Stimulated activated CD4-positive, alpha-beta T cell treated with anti-CD3 and anti-CD28 coated beads, Interleukin-4, amount 100 ng/mL, for 24 hours (primary cell): ENCODE measurements around the gene CDK4.

Experiments
- DNase-seq: peaks from one replicate; pipeline ENCODE4 v3.0.0-alpha.2; 2020

The CDK4 gene

DNA sequence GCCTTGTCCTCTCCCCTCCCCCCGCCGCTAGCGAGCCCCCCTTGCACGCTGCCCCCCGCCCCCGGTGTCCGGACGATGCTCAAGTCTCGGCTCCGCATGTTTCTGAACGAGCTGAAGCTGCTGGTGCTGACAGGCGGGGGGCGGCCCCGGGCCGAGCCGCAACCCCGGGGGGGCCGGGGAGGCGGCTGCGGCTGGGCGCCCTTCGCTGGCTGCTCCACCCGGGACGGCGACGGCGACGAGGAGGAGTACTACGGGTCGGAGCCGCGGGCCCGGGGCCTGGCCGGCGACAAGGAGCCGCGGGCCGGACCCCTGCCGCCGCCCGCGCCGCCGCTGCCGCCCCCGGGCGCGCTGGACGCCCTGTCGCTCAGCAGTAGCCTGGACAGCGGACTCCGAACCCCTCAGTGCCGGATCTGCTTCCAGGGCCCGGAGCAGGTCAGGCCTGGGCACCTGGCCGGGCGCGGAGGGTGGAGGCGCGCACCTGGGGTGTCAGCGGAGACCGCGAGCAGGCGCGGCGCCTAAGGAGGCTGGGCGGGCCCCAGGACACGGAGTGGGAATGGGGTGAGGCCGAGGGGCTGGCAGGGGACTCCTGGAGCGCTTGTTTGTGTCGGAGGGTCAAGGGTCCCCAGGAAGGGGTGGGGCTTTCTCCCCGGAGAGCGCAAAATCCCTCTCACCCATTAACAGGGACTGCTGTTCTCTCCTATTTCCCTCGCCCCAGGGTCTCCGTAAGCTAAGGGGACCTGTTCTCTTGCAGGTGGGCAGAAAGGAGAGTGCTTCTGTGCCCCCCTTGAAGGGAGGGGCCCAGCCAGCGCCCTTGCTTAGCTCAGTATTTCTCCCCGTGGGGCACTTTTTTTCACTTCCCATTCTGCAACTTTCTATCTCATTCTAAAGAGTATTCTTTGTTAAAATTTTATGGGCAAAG, 3.6 kb upstream of the CDK4 start:
- DNase-seq: peak; percentile 21

- DNase-seq: no peak
Measured at GRCh38 chr12:57755194-57755453, 3.0 kb upstream of the CDK4 start.

DNA sequence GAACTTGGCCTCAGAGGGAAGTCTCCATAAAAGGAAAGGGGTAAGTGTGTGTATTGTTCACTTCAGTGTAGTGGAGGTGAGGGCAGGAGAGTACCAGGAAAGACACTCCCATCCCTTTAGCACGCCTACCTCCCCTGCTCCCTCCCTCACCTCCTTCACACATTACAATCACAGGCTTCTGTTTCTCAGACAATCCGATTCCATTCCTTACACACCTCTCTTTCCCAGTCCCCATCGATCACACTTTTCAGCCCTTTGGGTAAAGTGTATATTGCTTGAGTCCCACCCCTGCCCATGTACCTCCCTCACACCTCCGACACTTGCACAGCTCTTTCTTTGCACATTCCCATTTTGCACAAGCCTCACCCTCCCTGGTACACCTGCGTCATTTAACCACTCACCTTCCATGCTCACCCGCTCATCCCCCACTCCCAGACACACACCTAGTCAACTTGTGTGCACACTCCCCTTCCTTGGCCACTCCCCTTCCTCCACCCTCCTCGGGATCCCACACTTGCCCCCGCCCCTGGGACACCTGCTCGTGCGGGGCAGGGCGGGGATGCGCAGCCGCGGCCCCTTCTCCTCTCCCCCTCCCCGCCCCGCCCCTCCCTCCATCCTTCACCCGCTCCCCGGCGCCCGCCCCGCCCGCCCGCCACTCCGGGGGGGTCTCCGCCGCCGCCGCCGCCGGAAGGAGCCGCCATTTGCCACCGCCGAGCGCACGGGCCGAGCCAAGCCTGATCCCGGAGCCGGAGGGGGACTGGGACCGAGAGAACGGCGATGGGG, 2.5 kb upstream of the CDK4 start, which contains the start of gene MARCHF9:
Gene MARCHF9 (plus strand): TSS at position 693 of the 783 bp plus-strand sequence. CDS start 426 bp downstream, outside the sequence.
- peak; percentile 85 for DNase-seq

DNA sequence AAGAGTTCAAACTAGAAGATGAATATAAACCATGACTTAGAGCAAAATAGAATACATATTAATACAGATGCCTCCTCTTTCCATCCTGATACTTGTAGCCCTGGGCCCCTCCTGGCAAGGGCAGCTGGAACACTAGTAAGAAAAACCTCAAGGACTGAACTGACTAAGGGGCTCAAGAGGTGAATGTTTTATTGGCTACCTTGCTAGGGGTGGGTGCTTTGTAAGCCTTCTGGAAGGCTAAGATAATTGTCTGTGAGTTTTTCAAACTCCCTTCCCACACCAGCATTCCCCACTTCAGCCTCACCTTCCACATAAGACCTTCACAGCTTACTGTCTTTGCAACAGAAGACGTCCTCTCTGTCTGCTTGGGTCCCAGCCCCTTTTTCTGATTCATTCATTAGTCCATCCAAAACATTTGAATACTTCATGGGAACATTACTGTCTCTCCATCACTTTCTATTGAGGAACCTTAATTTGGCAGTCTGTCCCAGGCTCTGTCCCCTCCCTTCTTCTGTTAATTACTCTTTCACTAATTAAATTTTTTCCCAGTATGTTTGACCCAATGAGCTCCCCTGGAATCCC, 1.7 kb upstream of the CDK4 start:
- DNase-seq: no peak

DNA sequence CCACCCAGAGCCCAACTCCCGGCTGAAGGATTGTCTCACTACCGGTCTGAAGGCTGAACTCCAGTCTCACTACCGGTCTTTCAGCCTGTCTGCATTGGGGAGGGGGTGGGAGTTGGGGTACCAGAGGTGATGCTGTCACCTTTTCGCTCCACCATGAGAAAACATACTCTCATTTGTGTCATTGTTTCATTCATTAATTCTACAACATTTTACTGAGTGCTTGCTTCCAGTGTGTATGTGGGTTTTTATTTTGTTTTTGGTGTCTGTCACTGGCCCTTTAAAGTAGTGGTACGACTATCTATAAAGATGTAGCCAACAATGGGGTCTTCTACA, 524 bp upstream of the CDK4 start:
- no peak for DNase-seq

DNA sequence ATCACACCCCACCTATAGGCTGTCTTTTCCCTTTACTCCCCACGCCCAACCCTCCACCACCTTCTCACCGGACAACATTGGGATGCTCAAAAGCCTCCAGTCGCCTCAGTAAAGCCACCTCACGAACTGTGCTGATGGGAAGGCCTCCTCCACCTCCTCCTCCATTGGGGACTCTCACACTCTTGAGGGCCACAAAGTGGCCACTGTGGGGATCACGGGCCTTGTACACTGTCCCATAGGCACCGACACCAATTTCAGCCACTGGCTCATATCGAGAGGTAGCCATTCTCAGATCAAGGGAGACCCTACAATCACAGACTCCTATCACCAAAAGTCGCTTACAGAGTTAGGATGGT, 700 bp downstream of the CDK4 start:
- DNase-seq: no peak

DNA sequence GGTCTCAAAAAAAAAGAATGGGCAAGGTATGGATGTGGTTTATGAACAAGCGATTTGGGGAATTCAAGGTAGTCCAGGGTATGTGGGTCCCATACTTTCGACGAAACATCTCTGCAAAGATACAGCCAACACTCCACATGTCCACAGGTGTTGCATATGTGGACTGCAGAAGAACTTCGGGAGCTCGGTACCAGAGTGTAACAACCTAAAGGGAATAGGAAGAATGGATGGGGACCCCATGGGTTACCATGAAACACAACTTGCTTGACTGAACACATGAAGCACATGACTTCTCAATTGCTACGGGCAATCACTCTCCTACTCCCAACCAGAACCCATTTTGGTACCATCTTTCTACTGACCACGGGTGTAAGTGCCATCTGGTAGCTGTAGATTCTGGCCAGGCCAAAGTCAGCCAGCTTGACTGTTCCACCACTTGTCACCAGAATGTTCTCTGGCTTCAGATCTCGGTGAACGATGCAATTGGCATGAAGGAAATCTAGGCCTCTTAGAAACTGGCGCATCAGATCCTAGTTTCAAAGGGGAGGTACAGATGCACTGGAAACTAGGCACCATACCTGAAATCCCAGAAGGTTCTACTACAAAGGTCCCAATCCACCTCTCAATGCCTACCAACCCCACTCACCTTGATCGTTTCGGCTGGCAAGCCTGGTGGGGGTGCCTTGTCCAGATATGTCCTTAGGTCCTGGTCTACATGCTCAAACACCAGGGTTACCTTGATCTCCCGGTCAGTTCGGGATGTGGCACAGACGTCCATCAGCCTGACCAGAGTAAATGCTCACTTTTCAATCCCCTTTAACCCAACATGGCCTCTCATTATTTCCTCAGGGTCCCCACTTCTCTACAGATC, 1.3 kb downstream of the CDK4 start:
- no peak for DNase-seq

DNA sequence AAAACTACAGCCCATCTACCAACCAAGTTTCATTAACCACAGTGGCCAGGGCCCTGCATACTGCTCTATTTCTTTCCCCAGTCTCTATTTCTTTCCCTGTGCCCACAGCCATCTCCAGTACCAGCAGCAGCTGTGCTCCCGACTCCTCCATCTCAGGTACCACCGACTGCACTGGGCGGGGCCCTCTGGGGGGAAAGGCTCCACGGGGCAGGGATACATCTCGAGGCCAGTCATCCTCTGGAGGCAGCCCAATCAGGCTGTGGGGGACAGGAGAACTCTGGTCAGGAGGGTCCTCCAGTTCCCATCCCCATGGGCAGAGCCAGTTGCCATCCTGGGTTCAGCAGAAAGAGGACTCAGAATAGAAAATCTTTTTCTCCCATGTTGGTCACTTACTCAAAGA, 3.0 kb downstream of the CDK4 start:
- DNase-seq: no peak

DNA sequence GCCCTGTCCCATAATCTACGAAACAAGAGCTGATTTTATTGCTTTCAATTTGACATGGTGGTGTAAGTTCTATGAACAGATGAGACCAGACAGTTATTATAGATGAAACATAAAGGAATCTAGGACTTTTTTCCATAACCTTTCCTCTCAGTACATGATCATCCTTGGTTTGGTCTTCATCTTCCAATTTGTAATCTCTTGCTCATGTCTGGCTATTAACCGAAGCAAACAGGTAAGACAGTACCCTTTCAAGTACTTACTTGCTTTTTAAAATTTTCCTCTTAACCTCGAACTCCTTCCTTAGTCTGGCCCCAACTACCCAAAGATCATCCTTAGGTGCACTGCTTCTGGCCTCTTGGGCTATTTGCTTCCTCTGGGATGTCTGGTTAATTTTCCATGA, 6.1 kb downstream of the CDK4 start:
- DNase-seq: no peak

DNA sequence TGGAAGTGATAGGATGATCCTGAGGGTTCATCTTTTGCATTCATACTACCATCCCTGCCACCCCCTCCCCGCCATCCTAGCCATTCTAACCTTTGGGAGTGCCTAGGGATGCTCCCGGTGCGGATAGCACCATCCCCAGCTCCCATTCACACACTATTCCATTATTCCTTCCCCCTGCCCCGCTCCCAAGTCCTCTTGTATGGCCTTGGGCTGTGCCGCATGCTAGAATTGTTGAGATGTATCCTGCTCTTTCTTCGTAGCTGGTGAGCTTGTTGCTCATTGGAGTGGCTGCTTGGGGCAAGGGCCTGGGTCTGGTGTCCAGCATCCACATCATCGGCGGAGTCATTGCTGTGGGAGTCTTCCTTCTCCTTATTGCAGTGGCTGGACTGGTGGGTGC, 6.6 kb downstream of the CDK4 start:
- DNase-seq: peak; percentile 9

DNA sequence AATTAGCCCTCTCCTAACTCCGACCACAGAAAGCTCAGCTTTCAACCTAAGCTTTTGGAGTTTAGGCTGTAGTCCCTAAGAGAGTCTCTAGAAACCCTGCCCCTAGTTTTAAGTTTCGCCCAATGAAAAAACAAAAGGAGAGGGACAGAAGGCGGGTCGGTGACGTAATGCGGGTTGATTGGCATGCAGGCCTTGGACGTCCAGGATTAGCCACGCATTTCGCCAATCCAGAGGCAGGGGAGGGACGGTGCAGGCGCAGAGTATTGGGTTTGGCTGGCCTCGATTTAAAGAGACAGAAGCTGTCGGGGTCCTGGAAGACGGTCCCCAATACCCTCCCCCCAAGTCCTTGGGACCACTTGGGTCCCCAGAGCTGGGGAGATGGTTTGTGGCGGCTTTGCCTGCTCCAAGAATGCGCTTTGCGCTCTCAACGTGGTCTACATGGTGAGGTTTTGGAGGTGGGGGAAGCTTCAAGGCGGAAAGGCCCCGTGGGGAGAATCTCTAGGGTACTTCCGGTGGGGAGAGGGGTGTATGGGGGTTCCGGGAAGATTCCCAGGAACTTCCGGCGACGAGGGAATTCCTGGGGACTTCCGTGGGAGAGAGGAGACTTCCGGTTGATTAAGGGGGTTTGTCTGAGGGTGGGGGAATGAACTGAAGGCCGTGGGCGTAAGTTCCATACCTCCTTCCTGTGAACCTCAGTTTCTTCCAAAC, 7.2 kb downstream of the CDK4 start, which contains the start of gene TSPAN31:
Gene TSPAN31 (plus strand): TSS at position 263 of the 708 bp plus-strand sequence. CDS start 116 bp downstream, at position 379.
- peak; percentile 96 for DNase-seq

GRCh38 chr12:57744194-57744776, 7.8 kb downstream of the CDK4 start:
- peak; percentile 74 for DNase-seq

- DNase-seq: no peak
Measured at GRCh38 chr12:57743769-57744168, 8.3 kb downstream of the CDK4 start.

- DNase-seq: peak; percentile 80
Measured at GRCh38 chr12:57741844-57742738, 10.0 kb downstream of the CDK4 start.

- peak; percentile 11 for DNase-seq
Measured at GRCh38 chr12:57741413-57741789, 10.7 kb downstream of the CDK4 start.

DNA sequence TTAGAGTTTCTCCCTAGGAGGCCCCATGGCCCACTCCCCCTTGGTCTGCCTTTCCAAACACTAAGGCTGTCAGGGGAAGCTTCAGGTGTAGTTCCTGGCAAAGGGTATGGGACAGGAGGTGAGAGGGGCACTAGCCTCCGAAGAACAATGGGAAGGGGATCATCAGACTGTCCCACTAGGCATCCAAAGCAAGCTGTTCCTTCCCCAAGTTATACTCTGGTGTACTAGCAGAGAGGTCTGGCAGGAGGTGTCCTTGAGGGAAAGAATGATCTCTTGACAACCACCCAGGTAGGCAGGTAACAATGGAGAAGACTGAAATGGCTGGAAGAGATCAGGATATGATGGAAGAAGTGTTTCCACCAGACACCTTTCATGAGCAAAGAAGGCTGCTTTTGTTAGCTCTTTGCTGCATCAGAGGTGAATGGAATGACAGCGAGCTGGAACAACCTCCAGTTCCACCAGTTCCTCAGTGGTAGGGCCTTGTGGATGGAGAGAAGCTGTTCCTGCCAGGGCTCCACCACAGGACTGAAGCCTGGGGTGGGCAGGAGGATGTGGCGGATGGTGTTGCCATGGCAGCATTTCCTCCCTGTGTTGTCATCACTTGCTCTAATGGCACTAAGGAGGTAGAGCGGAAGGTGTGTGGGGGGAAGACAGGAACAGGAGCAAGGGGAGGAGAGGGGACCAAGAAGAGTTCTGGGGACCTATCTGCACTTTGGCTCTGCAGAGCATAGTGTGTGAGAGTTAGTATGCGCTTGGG, 11.3 kb downstream of the CDK4 start:
- DNase-seq: peak; percentile 74

DNA sequence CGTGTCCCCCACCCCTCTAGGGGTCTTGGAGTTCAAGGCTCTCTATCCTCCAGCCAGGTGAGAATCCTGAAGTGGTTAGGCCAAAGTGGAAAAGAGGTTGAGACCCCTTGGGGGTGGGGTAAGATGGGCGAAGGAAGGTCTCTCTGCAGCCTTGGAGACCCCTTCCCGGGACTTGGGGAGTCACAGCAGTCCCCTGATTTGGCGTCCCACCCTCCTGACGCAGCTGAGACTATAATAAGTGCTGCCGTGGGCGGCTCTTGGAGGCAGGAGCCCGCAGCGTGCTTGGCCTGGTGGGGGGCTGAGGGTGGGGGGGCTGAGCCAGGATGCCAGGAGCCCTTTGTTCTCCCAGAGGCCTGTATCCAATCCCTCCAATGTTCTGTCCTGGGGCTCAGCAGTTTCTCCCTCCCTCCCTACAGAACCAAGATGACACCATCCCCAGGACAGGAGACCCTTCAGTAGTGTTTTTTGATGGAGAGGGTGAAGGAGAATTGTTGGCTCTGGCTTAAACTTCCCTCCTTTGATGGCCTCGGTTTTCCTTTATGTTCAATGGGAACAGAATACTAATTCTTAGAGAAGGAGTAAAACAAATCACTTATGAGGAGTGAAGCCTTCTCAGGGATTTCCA, 12.1 kb downstream of the CDK4 start:
- DNase-seq: no peak

- no peak for DNase-seq
Measured at GRCh38 chr12:57739387-57739786, 12.7 kb downstream of the CDK4 start.

DNA sequence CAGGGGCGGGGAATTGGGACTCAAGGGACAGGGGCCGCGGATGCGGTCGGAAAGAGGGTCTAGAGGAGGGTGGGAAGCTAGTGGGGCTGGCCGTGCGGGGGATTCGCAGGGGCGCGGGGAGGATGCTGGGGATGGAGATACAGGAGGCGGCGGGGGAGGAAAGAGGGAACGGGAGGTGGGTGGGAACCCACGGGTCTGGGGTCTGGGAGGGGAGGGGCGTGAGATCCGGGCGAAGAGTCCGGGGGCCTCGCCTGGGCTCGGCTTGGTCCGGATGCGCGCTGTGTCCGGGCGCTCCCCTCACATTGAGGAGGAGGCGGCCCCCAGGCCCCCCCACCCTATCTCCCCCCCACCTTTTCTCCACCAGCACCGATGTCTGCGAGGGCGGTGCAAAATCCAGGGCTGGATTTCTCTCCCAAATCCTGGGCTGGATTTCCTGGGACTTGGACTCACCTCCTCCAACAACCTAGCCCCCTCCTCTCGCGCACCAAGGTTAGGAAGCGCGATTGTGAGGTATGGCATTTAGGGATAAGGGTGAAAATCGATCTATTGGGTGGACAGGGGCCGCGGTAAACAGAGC, 13.4 kb downstream of the CDK4 start, which contains the start of gene AGAP2:
Gene AGAP2 (minus strand): TSS at position 82 of the 577 bp plus-strand sequence. CDS start 496 bp downstream, outside the sequence.
- DNase-seq: no peak
